GM20000 (cell line): ENCODE results near the gene ZNF512B.

Experiments
- DNase-seq: peaks from one replicate; pipeline ENCODE4 v3.0.0; 2012; ENCODE audit warnings: low spot score
- TF ChIP-seq, protein P1 (sequence below): IDR thresholded peaks from 2 replicates; pipeline ENCODE4 v1.5.1; 2012; ENCODE audit warnings: mild to moderate bottlenecking, control low read depth; ENCODE audit errors: extremely low read depth, missing control alignments

ZNF512B gene

DNA sequence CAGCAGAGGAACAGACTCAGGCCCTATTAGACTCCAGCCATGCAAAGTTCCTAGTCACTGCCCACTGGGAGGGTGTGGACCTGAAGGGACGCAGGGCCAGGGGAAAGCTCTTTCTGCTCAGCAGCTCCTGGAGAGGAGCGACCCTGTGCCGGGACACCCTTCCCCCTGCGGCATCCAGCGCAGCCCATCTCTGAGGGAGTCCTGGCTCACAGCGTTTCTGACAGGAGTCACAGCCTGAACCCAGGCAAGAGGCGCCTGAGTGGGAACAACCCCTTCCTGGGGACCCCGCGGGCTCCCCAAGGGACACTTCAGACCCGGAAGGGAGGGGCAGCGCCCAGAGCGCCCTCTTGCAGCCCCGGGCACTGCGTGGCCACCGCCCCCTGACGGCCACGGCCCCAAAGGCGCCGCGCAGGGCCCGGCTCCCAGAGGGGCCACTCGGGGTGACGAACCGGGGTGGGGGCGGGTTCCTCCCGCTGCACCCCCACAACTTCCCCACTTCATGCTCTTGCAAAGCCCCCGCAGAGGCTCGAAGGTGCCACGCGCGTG is 14.4 kb downstream of the ZNF512B start:
- DNase-seq: peak; percentile 80
- TF ChIP-seq, protein P1, sequence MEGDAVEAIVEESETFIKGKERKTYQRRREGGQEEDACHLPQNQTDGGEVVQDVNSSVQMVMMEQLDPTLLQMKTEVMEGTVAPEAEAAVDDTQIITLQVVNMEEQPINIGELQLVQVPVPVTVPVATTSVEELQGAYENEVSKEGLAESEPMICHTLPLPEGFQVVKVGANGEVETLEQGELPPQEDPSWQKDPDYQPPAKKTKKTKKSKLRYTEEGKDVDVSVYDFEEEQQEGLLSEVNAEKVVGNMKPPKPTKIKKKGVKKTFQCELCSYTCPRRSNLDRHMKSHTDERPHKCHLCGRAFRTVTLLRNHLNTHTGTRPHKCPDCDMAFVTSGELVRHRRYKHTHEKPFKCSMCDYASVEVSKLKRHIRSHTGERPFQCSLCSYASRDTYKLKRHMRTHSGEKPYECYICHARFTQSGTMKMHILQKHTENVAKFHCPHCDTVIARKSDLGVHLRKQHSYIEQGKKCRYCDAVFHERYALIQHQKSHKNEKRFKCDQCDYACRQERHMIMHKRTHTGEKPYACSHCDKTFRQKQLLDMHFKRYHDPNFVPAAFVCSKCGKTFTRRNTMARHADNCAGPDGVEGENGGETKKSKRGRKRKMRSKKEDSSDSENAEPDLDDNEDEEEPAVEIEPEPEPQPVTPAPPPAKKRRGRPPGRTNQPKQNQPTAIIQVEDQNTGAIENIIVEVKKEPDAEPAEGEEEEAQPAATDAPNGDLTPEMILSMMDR: peak; percentile 32

DNA sequence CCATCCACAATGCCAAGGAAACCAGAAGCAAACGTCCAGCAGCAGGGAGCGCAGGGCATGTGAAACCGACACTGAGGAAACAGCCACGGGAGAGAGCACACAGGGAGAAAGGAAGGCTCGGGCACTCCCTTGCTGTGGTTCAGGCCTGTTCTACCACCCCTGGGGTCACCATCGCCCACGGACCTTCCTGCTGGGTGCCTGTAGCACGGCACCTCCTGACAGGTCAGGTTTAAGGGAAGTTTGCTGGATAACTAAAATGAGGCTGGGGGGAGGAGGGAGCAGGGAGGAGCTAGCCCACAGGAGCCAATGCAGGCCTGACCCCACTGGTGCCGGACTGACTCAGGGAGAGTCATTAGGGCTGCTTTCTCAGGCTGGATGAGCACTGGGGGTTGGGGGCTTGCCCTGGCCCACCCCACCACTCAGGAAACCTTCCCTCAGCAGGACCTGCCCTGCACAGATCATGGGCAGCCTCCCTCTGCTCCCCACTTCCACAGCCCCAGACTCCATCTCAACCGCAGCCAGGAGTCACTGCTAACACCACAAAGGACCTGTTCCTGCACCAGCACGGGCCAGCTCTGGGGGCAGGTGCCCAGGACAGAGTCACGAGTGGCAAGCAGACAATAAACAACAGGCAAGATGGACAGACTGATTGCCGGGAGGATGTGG is 15.8 kb downstream of the ZNF512B start:
- DNase-seq: no peak
- TF ChIP-seq, protein P1: no peak

DNA sequence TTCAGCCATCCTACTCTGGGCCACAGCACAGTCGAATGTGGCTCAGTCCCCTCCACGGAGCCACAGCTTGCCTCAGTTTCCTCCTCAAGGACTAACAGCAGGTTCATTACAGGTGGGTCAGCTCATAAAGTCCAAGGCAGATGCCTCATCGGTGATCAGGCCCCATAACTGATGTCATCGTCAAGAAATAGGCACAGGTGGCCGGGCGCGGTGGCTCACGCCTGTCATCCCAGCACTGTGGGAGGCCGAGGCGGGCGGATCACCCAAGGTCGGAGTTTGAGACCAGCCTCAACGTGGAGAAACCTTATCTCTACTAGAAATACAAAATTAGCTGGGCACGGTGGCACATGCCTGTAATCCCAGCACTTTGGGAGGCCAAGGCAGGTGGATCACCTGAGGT is 17.0 kb downstream of the ZNF512B start:
- DNase-seq: no peak
- TF ChIP-seq, protein P1: no peak

- DNase-seq: no peak
- TF ChIP-seq, protein P1: no peak
These were observed 17.6 kb downstream of the ZNF512B start for GRCh38 chr20:63952210-63952535.

DNA sequence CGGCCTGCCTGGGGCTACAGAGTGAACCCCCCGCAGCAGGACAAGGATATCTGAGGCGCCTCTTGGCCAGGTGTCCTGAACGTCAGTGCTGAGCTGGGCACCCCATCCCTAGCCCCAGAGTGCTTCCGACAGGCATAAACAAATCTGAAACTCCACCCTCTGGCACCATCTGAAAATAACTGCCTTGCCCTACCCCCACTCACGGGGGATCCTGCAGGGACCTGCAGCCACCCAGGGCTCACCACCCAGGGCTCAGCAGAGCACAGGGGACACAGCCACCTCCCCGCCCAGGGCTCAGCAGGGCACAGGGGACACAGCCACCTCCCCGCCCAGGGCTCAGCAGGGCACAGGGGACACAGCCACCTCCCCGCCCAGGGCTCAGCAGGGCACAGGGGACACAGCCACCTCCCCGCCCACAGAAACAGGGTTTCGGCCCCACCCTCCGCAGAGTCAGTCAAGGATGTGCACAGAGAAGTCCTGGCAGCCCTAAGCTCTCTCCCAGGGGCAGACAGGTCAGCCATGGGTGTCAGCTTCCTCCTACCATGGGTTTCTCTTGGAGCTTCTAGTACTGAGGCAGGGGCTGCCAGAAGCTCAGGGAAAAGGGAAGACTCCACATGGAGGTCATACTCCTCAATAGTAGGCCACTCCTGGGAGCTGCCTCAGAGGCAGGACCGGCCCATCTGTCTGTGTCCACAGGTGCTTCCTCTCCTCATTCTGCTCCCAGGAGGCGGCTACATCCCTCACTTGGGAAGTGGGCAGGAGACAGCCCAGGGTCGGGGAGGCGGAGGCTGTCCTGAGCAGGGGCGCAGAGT is 18.1 kb downstream of the ZNF512B start:
- TF ChIP-seq, protein P1: no peak
- DNase-seq: no peak

DNA sequence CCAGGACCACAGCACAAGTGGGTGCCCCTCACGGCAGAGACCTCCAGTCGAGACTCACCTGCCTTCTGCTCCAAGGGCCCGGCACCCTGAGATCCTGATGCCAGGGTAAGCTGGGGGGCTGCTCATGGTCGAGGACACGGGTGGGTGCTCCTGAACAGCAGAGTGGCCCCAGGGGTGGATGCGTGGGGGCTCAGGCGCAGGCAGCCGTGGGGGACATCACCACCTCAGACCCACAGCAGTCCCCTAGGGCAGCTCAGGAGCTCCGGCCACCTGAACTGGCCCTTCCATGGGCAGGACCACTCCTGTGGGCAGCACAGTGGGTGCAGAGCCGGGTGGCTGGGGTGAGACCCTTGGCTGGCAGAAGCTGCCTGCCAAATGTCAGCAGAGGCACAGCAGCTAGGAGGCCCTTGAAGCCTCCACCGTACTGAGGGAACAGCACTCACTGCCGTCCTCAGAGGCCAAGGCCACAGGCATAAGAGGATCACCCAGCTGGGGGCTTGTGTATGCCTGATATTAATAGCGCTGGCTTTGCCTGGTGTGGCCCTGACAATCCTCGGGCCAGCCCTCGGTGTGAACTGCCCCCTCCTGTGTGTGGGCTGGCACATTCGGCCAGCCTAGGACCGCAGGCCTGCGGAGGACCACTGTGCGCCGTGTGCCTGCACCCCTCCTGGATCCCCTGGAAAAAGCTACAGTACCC is 18.9 kb downstream of the ZNF512B start:
- TF ChIP-seq, protein P1: no peak
- no peak for DNase-seq
